Stimulated activated CD8-positive, alpha-beta memory T cell treated with anti-CD3 and anti-CD28 coated beads, Interleukin-4, amount 100 ng/mL, for 24 hours (primary cell): ENCODE measurements around the gene TEX28.
"Not testable (repeated sequence)": the region's sequence is repeated elsewhere in the genome, so short reads cannot be mapped to it uniquely, and the experiment has no call there.

ENCODE experiments used
- DNase-seq: peaks from one replicate; pipeline ENCODE4 v3.0.0-alpha.2; 2020; ENCODE audit warnings: low read depth

Gene TEX28

DNA sequence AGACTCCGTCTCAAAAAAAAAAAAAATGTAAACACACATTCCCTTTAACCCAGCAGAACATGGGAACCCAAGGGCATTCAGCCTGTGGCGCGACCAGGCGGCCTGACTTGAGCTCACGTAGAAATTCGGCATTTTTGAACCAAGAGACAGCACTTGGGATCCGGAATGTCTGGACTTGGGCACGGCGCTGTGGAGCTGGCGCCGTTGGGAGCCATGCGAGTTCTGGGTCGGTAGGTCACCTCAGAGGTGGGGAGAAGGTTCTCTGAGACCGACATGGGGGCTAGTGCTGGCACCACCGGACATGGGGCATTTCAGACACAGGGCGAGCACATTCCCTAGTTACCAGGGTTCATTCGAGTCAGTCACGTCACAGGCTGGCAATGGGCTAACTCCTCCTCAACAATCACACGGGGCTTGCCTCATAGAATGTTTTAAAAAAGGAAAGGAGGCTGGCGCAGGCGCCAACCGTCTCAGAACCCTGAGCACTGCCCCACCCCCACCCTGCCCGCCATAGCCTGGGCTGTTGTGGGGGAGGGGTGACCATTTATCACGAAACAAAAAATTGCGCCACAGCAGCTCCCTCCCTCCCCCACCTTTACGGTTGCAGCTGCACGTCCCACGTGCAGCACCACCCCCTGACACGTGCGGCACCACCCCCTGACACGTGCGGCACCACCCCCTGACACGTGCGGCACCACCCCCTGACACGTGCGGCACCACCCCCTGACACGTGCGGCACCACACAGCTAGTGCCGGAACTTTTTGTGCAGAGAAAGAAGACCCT lies at the start of gene TEX28:
TEX28 (minus strand) TSS at position 334 of the 784 bp plus-strand sequence. CDS start 3,007 bp downstream, outside the sequence.
- no peak for DNase-seq

- DNase-seq, result not testable (repeated sequence)
Measured at GRCh38 chrX:154343620-154344019, 48.7 kb upstream of the TEX28 start.

- DNase-seq, result not testable (repeated sequence)
Measured at GRCh38 chrX:154343063-154343462, 48.1 kb upstream of the TEX28 start.

GRCh38 chrX:154341399-154342298 lies 46.7 kb upstream of the TEX28 start:
- DNase-seq, result not testable (repeated sequence)

GRCh38 chrX:154334496-154334895 lies 39.6 kb upstream of the TEX28 start:
- DNase-seq, result no peak

GRCh38 chrX:154333837-154334271 lies 38.9 kb upstream of the TEX28 start:
- no peak for DNase-seq

DNA sequence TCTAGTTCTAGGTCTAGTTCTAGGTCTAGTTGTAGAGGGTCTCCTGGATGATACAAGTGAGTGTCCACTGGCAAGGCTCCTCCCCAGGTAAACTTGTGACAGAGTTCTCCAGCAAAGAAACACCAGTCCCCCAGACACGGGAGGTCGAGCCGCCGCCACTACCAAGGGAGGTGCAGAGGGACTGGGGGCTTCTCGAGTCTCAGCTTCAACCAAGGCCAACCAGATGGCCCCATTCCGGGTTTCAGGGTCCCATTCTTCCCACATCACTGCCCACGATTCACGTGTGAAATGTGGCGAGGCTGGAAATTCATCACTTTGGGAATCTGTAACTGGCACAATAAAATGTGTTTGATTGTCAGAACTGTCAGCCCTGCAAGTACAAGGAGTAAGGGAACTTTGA lies 38.2 kb upstream of the TEX28 start:
- DNase-seq, result no peak

DNA sequence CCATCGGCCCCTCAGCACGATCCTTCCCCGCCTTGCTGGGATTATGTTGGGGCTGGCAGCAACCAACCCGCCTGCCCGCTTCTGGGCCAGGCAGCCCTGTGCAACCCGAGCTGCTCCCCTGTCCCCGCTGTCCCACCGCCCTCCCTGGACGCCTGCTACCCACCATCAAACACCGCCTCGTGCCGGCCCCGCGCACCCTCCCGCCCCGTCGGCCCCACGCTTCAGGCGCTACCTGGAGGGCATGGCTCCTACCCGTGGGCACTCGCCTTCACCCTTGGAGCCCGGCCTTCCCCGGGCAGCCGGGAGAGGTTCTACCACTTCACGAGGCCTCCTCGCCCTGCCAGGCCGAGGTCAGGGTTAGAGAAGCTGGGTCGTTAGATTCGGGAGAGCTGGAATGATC lies 37.6 kb upstream of the TEX28 start:
- no peak for DNase-seq

DNA sequence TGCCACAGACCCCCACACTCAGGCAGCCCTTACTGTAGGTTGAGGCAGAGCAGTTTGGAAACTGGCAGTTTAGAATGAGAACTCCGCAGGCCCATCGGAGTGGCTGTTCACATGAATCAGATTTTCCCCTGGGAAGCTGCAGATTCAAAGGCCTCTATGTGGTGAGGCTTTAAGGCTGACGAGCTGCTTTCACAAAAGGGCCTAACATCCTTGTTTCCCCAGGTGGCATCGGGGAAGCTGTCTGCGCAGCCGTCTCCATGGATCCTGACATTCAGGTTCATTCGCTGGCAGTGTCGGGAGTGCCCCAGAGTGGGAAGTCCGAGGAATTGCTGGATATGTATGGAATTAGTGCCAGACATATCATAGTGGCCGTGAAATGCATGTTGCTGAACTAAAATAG lies 34.4 kb upstream of the TEX28 start:
- DNase-seq, result no peak

- DNase-seq, result no peak
Measured at GRCh38 chrX:154328646-154329045, 33.7 kb upstream of the TEX28 start.

DNA sequence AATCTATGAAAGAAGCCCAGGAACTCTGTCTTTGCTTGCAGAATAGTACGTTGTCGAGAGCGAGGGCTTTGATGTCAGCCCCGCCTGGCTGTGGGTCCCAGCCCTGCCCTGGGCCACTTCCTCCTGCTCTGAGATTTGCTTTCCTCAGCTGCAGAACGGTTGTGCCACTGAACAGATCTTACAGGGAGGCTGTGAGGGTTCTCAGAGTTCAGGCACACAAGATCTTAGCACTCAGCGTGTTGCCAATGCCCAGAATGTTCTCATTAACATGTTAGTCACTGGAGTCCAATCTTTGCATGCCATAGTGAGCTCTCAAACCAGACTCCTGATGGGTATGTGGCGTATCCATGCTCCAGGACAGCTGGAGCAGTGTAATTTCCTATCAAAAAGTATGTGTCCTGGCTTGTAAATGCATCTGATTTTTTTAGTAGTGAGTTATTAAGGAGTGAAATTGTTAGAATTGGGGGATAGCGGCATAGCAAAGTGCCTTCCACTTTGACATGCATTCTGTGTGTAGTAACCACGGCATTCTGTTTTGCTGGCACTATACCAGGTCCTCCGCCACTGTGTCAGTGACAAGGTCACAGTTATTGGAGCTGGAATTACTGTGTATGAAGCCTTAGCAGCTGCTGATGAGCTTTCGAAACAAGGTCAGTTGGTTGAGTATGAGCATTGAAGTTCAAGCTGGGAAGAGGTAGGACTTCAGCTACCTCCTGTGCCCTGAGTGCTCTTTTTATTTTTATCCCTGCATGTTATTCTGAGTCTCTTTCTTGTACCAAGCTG lies 32.3 kb upstream of the TEX28 start:
- DNase-seq, result no peak

- no peak for DNase-seq
Measured at GRCh38 chrX:154325541-154325940, 30.6 kb upstream of the TEX28 start.

DNA sequence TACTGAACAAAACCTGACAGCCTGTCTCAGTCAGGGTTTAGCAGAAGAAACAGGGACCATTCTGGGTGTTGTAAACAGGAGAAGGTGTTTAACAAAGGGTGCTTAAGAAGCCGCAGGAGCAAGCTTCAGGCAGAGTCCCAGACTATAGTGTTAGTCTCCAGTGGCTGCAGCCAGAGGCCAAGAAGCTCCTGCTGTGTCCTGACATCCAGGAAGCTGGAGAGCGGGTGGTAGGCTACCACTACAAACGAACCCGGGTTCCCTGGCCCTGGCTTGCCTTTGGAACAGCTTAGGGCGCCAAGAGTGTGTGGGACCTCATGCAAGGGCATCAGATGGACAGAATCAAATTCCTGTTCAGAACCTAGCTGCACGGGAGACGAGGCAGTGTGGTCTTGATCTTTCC lies 28.6 kb upstream of the TEX28 start:
- no peak for DNase-seq

DNA sequence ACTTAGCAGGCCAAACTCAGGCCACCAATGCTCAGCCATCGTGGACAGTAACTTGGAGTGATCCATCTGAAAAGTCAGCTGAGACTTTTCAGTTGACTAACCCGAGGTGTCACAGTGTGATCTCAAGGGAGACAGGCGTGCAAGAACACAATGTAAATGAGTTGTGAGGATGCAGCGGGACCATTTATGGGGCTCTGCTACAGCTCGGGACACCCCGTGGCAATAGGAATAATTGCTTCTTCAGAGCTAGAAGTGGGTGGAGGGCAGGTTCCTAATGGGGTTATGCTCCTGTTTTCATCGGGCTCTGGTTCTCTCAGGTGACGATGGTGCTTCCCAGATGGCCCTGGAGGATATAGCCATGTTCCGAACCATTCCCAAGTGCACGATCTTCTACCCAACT lies 28.0 kb upstream of the TEX28 start:
- DNase-seq, result no peak

DNA sequence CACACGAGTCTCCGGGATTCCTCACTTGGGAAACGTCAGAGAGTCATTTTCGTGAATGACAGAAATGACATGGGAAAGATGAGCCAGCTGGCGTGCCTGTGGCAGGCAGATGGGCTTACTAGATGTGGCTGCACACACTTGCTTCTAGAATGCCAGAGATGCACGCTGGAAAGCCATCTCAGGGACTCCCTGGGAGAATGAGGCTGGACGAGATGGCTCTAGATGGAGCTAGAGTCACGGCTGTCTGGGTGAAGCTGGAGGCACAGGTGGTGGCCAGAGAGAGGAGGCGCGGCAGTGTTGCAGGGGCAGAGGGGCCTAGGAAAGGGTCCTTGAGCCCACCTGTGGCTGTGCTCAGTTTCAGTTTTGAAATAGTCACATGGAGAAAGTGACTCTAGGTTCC lies 26.7 kb upstream of the TEX28 start:
- no peak for DNase-seq

DNA sequence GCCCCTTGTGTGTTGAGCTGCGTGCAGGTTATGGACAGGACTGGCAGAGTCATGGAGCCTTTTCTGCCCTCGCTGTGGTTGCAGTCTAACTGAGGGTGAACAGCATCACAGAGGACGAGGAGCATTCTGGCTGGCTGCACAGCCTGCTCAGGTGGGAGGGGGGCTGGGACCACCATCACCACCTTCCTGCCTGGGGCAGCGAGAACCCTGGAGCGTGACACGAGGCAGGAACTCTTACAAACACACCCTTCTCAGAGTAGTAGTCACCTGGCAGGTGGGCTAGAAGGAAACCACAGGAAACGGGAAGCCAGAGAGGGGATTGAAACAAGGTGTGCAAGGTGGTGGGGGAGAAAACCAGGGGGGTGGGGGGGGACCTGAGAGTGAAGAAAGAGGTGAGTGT lies 26.2 kb upstream of the TEX28 start:
- DNase-seq, result no peak

GRCh38 chrX:154320406-154320805 lies 25.5 kb upstream of the TEX28 start:
- no peak for DNase-seq

- DNase-seq, result no peak
Measured at GRCh38 chrX:154317391-154317995, 22.6 kb upstream of the TEX28 start.

DNA sequence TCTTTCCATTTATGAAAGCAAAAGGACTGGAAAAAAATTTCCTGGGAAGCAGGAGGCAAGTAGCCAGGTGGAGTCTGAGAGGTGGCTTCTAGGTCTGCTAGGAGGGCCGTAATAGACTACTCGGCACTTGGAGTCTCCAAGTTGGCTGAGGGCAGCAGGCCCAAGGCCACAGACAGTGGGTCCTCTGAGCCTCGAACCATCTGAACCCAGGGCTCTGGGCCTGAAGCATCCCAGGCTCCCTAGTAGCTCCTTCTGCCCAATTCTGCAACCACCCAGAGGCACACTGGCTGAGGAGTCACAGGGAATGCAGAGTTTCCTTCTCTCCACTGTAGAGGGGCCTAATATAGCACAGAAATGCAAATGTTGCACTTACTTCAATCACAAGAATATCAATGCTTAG lies 20.5 kb upstream of the TEX28 start:
- DNase-seq, result no peak

DNA sequence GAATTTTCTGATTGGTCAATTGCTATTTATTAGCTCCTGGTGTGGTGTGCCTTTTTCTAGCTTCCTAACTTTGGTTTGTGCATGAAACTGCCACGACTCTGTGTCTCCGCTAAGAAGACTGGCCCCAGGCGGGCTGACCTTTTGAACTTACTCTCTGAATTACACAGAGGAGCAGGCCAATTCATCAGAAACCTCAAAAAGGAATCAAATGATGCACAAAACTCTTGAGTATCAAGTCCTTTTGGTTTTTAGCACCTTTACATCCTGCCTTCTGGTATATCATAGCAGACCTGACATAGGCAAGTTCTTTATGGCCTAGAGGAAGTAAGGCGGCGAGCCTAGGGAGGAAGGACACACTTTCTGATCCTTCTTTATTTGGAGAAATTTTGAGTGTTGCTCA lies 18.2 kb upstream of the TEX28 start:
- no peak for DNase-seq

DNA sequence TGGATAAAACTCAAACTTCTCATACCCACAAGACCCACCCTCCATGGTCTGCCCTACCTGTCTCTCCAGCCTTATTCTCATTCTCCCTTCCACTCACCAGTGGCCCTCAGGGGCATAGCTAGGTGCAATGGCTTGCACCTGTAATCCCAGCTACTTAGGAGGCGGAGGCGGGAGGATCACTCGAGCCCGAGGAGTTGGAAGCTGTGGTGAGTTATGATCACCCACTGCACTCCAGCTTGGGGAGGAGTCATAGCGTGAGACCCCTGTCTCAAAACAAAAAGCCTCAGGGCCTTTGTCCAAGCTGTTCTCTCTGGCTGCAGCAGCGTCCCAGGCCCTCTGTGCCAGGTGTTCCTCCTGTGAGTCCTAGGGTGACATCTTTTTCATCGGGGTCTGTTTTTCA lies 17.2 kb upstream of the TEX28 start:
- no peak for DNase-seq
